Measurements from ENCODE around the gene KRTAP1-5.
A peak's percentile ranks its signal among the peaks of the same experiment; 100 is the strongest.
"Not testable (repeated sequence)": the region's sequence is repeated elsewhere in the genome, so short reads cannot be mapped to it uniquely, and the experiment has no call there.

Gene KRTAP1-5

GRCh38 chr17:41026715-41027471 lies at the start of gene KRTAP1-5:
TSS of gene KRTAP1-5 (minus strand) at chr17:41027208. CDS start at chr17:41027155, 53 bp downstream.
- DNase-seq: no peak

- DNase-seq: no peak
Observed at GRCh38 chr17:41076788-41077187, 49.8 kb upstream of the KRTAP1-5 start.

- peak; percentile 6 for DNase-seq
Observed at GRCh38 chr17:41073676-41074075, 46.7 kb upstream of the KRTAP1-5 start.

- DNase-seq: no peak
Observed at GRCh38 chr17:41071606-41072360, 44.8 kb upstream of the KRTAP1-5 start.

- DNase-seq: no peak
Observed at GRCh38 chr17:41069031-41069430, 42.0 kb upstream of the KRTAP1-5 start.

- DNase-seq: no peak
Observed at GRCh38 chr17:41067281-41067680, 40.3 kb upstream of the KRTAP1-5 start.

- DNase-seq: no peak
Observed at GRCh38 chr17:41065829-41066624, 39.0 kb upstream of the KRTAP1-5 start, which contains the start of gene KRTAP2-4. TSS of gene KRTAP2-4 (minus strand) at chr17:41065879. CDS start at chr17:41065845, 34 bp downstream.

GRCh38 chr17:41065016-41065689 lies 38.1 kb upstream of the KRTAP1-5 start:
- DNase-seq: not testable (repeated sequence)

- peak; percentile 14 for DNase-seq
Observed at GRCh38 chr17:41064301-41064700, 37.3 kb upstream of the KRTAP1-5 start.

- no peak for DNase-seq
Observed at GRCh38 chr17:41063449-41063848, 36.4 kb upstream of the KRTAP1-5 start.

- no peak for DNase-seq
Observed at GRCh38 chr17:41061964-41062363, 35.0 kb upstream of the KRTAP1-5 start.

- no peak for DNase-seq
Observed at GRCh38 chr17:41060052-41060604, 33.1 kb upstream of the KRTAP1-5 start, which contains the start of gene KRTAP2-3. TSS of gene KRTAP2-3 (minus strand) at chr17:41060114. CDS start at chr17:41060050, 64 bp downstream.

GRCh38 chr17:41059276-41060051 lies 32.5 kb upstream of the KRTAP1-5 start:
- not testable (repeated sequence) for DNase-seq

- no peak for DNase-seq
Observed at GRCh38 chr17:41058741-41059140, 31.7 kb upstream of the KRTAP1-5 start.

- DNase-seq: no peak
Observed at GRCh38 chr17:41057547-41057946, 30.5 kb upstream of the KRTAP1-5 start.

- DNase-seq: not testable (repeated sequence)
Observed at GRCh38 chr17:41055130-41055529, 28.1 kb upstream of the KRTAP1-5 start, which contains the start of gene KRTAP2-2. TSS of gene KRTAP2-2 (minus strand) at chr17:41055230. CDS start at chr17:41055211, 19 bp downstream.

- not testable (repeated sequence) for DNase-seq
Observed at GRCh38 chr17:41054556-41054955, 27.5 kb upstream of the KRTAP1-5 start.

GRCh38 chr17:41054025-41054424 lies 27.0 kb upstream of the KRTAP1-5 start:
- DNase-seq: no peak

GRCh38 chr17:41052566-41052965 lies 25.6 kb upstream of the KRTAP1-5 start:
- DNase-seq: no peak

GRCh38 chr17:41049110-41049509 lies 22.1 kb upstream of the KRTAP1-5 start:
- DNase-seq: no peak

GRCh38 chr17:41048441-41048840 lies 21.4 kb upstream of the KRTAP1-5 start:
- no peak for DNase-seq
